Measurements from ENCODE around the gene SHQ1. TPM values are rescaled to one million over a fixed set of nuclear protein-coding genes. Genes with fewer than 3 reads are reported as not detected.

Gene SHQ1
- total RNA-seq, 2 donors from 2014 or later, result 16.5 to 19.5 TPM

DNA sequence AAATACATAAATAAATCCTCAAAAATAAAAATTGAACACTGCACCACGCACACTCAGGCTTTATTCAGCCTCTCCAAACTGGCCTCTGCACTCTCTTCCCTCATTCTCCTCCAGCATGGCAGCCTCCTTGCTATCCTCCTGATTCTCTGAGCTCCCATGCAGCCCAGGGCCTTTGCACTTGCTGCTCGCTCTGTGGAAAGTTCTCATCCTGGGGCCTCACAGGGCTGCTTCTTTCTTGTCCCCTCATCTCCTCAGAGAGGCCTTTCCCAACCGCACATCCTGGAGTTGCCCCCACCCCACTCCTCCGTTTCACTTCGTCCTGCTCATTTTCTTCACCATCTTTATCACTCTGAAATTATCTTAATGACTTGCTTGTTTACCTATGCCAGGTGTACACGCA lies 123.0 kb downstream of the SHQ1 start:
- TF ChIP-seq, protein P1, sequence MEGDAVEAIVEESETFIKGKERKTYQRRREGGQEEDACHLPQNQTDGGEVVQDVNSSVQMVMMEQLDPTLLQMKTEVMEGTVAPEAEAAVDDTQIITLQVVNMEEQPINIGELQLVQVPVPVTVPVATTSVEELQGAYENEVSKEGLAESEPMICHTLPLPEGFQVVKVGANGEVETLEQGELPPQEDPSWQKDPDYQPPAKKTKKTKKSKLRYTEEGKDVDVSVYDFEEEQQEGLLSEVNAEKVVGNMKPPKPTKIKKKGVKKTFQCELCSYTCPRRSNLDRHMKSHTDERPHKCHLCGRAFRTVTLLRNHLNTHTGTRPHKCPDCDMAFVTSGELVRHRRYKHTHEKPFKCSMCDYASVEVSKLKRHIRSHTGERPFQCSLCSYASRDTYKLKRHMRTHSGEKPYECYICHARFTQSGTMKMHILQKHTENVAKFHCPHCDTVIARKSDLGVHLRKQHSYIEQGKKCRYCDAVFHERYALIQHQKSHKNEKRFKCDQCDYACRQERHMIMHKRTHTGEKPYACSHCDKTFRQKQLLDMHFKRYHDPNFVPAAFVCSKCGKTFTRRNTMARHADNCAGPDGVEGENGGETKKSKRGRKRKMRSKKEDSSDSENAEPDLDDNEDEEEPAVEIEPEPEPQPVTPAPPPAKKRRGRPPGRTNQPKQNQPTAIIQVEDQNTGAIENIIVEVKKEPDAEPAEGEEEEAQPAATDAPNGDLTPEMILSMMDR (IDR thresholded peaks at IDR 0.05), result no peak
- no peak for DNase-seq (ENCODE audit: low spot score)
- Histone ChIP-seq H3K36me3 (no peaks in the 10 kb centered on the region), H3K4me3 (no peak overlapping the region), H3K4me1 (no peaks in the 10 kb centered on the region), H3K27me3 (no peaks in the 10 kb centered on the region), H3K27ac (no peak overlapping the region), H3K9me3 (no peaks in the 10 kb centered on the region)

DNA sequence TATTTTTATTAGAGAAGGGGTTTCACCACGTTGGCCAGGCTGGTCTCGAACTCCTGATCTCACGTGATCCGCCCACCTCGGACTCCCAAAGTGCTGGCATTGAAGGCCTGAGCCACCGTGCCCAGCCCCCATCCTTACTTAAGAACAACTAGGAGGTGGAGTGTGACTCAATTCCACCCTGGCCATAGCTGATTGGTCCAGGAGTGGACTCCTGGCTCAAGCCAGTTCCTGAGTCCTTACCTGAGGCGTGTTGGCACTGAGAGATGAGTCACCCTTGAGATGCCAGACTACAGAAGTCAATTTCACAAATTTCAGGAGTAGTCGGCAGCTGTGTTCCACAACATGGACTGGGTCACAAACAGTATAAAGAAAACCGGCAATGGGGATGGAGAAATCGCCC lies 124.2 kb downstream of the SHQ1 start:
- no peaks in the 10 kb centered on the region for H3K36me3 ChIP-seq
- no peaks in the 10 kb centered on the region for H3K4me1 ChIP-seq
- TF ChIP-seq, protein P1 (IDR thresholded peaks at IDR 0.05), result no peak
- H3K4me3 ChIP-seq, result no peak overlapping the region
- peak; percentile 48 for DNase-seq (ENCODE audit: low spot score)
- no peaks in the 10 kb centered on the region for H3K27me3 ChIP-seq
- H3K27ac ChIP-seq, result no peak overlapping the region
- H3K9me3 ChIP-seq, result no peaks in the 10 kb centered on the region

DNA sequence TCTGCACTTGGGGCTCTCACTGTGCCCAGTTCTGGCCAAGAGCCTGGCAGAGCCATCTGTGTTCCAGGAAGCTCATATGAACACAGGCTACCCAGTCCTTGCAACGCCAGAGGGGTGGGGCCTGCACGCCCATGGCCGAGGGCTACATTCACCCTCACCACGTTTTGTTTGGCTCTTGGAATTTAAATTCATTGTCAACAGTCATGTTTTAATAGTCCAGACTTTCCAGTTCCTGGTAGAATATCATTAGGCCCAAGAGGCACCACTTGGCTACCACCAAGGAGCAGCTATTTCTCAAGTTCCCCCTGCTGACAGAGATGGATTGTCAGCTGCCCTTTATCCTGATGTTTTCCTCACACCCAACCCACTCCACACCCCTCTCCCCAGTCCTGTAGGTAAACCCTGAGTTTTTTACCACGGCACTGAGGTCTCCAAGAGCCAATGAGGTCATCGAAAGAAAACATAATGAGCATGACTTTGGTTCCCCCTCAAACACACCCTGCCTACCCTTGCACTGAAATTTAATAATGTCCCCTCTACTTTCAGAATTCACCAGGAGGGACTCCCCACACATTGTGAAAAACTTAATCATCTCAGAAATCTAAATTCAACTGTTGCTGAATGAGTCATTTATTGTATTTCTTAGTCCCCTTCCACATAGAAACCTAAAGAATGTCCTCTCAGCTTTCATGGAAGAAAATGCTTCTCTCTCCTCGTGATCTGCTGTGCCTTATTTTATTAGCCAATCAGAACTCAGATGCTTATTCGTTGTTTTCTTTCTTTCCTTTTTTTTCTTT lies 125.1 kb downstream of the SHQ1 start:
- Histone ChIP-seq H3K27ac (no peak overlapping the region), H3K4me1 (no peaks in the 10 kb centered on the region), H3K27me3 (no peaks in the 10 kb centered on the region), H3K36me3 (no peaks in the 10 kb centered on the region), H3K4me3 (no peak overlapping the region), H3K9me3 (no peaks in the 10 kb centered on the region)
- no peak for DNase-seq (ENCODE audit: low spot score)
- TF ChIP-seq, protein P1 (IDR thresholded peaks at IDR 0.05), result no peak

DNA sequence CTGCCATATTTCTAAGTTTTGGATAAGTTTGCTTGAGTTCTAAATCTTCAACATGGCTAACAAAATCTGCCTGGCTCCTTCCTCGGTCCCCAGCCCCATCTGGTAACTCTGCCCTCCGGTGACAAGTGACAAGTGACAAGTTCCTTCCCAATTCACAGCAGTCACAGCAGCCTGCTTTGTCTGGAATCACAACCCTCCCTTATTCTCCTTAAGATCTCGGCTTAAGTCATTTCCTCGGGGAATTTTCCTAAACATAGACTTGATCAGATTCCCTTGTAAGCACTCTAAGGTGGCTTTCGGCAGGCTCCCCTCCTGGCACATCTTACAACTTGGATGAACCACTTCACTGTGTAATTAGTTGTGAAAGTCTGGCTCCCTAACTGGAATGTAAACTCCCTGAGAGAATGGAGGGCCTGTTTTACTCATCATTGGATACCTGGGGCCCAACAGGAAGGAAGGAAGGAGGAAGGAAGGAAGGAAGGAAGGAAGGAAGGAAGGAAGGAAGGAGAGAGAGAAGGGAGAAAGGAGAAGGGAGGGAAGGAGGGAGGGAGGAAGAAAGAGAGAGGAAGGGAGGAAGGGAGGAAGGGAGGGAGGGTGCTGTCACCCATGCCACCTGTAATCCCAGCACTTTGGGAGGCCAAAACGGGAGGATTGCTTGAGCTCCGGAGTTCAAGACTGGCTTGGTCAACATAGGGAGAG lies 126.4 kb downstream of the SHQ1 start:
- no peak for DNase-seq (ENCODE audit: low spot score)
- Histone ChIP-seq H3K27me3 (no peaks in the 10 kb centered on the region), H3K36me3 (no peaks in the 10 kb centered on the region), H3K9me3 (no peaks in the 10 kb centered on the region), H3K27ac (peak overlapping the region in 1 of 2 donors; percentile 33), H3K4me1 (no peaks in the 10 kb centered on the region), H3K4me3 (no peak overlapping the region)
- TF ChIP-seq, protein P1 (IDR thresholded peaks at IDR 0.05), result no peak

DNA sequence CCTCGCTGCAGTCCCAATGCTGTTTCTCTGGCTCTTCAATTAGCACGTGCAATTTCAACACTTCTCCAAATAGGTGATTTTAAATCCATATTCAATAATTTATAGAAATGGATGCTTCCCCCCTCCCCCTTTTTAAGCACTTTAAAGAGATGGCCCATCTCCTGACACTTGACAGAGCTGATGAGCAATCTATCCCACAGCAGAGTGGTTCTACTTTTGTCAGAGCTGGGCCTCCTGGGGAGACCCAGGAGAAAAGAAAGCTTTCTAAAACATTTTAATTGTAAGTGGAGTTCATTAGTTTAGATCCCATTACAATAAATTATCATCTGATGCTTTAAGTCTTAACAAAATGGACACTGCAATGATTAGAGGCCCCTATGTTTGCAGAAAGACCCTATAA lies 127.7 kb downstream of the SHQ1 start:
- no peaks in the 10 kb centered on the region for H3K36me3 ChIP-seq
- no peaks in the 10 kb centered on the region for H3K4me1 ChIP-seq
- H3K27ac ChIP-seq, result no peak overlapping the region
- no peak overlapping the region for H3K4me3 ChIP-seq
- no peak for DNase-seq (ENCODE audit: low spot score)
- no peaks in the 10 kb centered on the region for H3K27me3 ChIP-seq
- TF ChIP-seq, protein P1 (IDR thresholded peaks at IDR 0.05), result no peak
- peaks cover 0 to 3% of the 10 kb centered on the region in 2 donors for H3K9me3 ChIP-seq

Data from right atrium auricular region (tissue), 2 donors.